Left ventricle myocardium superior (tissue), 1 donor: ENCODE data around the gene WWC2. TPM values are rescaled to one million over a fixed set of nuclear protein-coding genes. Genes with fewer than 3 reads are reported as not detected.

Experiments
- ATAC-seq: fragments of 200-7000 bp; cut with Tn5 transposase; one replicate; pipeline ENCODE4 v1.9.1; 2020; ENCODE audit warnings: mild to moderate bottlenecking, moderate library complexity
- DNase-seq: peaks from one replicate; pipeline ENCODE4 v3.0.0-alpha.2; 2020
- intact Hi-C: fragments of 100-400 bp; cut with micrococcal nuclease; formaldehyde crosslinking; loops from one replicate; pipeline ENCODE4 v1.11.0; 2022
- total RNA-seq: library from RNA; stranded (reverse); fragmentation: NEBNext Ultra II Directional; extraction: Animal tissue kit (Norgen Biotek cat#: 25700); gene quantifications from one replicate; pipeline ENCODE4 v1.2.1, GENCODE V29; 2021
- donor health status: DM: no; HTN: yes; CAD: no; lungs with severe emphysema.

WWC2 gene
- total RNA-seq, 1 donor from 2014 or later, result 38.0 TPM

- ATAC-seq (no peak), DNase-seq (no peak)
- intact Hi-C loops, result no loop called here
These were observed 124.0 kb downstream of the WWC2 start for GRCh38 chr4:183223053-183223452.

- no peak for DNase-seq
- intact Hi-C loops, result no loop called here
- no peak for ATAC-seq
These were observed 130.3 kb downstream of the WWC2 start for GRCh38 chr4:183229397-183229796.

- DNase-seq (peak; percentile 33), ATAC-seq (peak; percentile 90)
These were observed 141.7 kb downstream of the WWC2 start for GRCh38 chr4:183240581-183241321.

DNA sequence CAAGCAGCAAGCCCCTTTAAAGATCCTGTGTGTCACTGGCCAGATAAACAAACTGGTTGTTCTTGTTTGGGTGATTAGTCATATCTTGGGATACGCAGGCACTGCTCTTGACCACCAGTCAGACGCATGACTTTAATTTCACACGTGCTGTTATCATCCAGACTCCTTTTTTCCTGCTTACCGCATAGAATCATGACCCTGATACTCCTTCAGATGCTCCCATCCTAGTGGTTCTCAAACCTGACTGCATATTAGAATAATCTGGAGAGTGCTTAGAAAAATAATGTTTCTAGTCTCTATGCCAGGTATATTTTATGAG is 142.2 kb downstream of the WWC2 start:
- ATAC-seq (peak; percentile 56), DNase-seq (no peak)
- intact Hi-C loops, result no loop called here

More at GRCh38 chr4:183240581-183241321, 141.7 kb downstream of the WWC2 start:
- intact Hi-C loops, result no loop called here

DNA sequence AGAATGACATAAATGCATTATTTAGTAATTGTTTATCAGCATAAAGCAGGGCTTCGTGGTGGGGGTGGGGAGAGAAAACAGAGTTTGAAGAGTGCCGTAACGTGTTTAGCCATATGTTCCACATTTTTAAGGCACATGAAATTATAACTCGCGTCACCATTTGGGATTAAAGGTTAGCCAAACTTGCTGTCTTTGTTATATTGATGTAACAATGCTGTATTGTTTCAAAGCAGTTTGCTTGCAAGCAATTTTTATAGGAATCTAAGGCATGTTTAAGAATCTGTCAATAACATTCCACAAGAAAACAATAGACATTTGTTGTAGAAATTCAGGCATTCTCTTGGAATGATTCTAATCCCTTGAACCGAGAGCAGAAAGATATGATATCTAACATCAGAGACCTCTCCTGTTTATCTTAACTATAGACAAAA is 142.7 kb downstream of the WWC2 start:
- intact Hi-C loops, result no loop called here
- DNase-seq (no peak), ATAC-seq (no peak)

- DNase-seq (no peak), ATAC-seq (no peak)
- intact Hi-C loops, result no loop called here
These were observed 143.2 kb downstream of the WWC2 start for GRCh38 chr4:183242291-183242690.

GRCh38 chr4:183244019-183244418 is 145.0 kb downstream of the WWC2 start:
- intact Hi-C loops, result no loop called here
- no peak for ATAC-seq
- no peak for DNase-seq

- no peak for ATAC-seq
- no peak for DNase-seq
- intact Hi-C loops, result no loop called here
These were observed 145.4 kb downstream of the WWC2 start for GRCh38 chr4:183244506-183244905.

DNA sequence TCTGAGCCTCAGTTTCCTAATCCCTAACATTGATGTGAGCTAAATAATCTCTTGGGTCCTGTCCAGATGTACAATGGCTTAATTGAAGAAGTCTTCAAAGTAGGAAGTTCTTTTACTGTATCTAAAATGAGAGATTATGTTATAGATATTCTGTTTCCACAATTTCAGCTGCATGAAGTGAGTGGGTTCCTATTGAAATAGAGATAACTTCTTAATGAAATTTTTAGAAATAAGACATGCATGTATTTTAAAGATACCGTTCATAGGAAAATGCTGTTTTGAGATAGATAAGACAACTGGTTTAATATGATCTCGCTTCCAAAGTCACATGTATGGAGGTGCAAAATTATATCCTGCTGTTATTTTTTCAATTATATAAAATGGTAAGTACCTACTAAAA is 149.1 kb downstream of the WWC2 start:
- intact Hi-C loops, result no loop called here
- ATAC-seq (no peak), DNase-seq (no peak)

GRCh38 chr4:183249854-183250253 is 150.8 kb downstream of the WWC2 start:
- DNase-seq (no peak), ATAC-seq (peak; percentile 69)
- intact Hi-C loops, result no loop called here

GRCh38 chr4:183250831-183251230 is 151.8 kb downstream of the WWC2 start:
- intact Hi-C loops, result no loop called here
- ATAC-seq (no peak), DNase-seq (no peak)

DNA sequence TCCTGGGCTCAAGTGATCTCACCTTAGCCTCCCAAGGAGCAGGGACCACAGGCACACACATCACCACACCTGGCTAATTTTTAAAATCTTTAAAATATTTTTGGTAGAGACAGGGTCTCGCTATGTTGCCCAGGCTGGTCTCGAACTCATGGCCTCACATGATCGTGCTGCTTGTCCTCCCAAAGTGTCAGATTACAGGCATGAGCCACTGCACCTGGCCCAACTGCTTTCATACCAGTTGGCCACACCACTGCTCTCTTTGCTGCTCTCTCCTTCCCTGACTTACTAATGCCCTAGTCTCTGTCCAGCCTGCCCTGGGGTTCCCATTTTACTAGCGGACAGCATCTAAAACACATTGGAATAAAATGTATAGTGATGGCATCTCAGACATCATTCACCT is 153.9 kb downstream of the WWC2 start:
- ATAC-seq, result no peak

DNA sequence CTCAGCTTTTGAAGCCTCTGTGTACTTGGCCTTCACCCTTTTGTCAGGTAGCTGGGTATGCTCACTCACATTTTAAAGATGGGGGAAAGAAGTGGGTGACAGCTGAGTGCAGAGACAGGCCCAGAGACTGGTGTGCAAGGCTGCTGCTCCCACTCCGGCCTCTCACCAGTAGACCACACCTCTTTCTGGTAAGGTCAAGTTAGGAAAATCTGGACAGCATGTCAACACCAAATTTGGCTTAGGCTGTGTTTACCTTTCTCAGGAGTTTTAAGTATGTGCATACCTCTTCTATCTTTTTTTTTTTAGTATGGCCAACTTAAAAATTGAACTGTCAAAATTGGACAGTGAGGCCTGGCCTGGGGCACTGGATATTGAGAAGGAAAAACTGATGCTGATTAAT is 154.4 kb downstream of the WWC2 start:
- DNase-seq (no peak), ATAC-seq (no peak)
- intact Hi-C loops, result no loop called here

More for the DNA sequence above, 153.9 kb downstream of the WWC2 start:
- intact Hi-C loops, result no loop called here
- no peak for DNase-seq

DNA sequence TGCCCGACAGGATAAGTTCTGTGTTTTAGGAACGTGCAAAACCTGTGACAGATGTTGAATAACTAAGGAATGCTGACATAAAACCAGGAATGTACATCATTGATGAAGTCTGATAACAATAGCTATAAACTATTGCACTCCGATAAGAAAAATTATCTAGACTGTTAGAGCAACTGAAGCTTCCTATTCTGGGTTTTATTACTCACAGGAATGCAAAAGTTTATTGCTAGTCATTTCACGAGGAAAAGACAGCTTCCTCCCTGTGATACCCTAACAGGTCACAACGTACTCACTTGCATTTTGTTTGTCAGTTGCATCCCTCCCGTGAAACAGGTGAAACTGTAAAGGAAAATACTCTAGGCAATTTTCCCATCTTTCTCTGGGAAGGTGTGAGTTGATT is 155.1 kb downstream of the WWC2 start:
- DNase-seq, result no peak
- intact Hi-C loops, result no loop called here
- ATAC-seq, result no peak

DNA sequence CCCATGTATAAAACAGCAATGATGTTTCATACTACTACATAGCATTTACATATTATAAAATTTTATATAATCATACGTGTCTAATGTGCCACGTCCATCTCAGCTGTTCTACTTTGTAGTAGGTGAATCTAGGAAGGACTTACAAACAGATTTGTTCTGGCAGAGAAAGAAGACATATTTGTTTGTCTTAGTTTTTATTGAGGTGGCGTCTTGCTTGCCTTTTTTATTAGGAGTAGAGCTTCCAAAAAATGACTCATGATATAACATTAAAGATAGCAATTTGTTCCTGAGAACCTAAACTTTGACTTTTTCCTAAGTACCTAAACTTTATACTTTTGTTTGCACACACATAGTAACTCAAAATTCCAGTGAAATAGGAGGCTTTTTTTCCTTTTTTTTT is 156.4 kb downstream of the WWC2 start:
- DNase-seq (no peak), ATAC-seq (no peak)
- intact Hi-C loops, result no loop called here

DNA sequence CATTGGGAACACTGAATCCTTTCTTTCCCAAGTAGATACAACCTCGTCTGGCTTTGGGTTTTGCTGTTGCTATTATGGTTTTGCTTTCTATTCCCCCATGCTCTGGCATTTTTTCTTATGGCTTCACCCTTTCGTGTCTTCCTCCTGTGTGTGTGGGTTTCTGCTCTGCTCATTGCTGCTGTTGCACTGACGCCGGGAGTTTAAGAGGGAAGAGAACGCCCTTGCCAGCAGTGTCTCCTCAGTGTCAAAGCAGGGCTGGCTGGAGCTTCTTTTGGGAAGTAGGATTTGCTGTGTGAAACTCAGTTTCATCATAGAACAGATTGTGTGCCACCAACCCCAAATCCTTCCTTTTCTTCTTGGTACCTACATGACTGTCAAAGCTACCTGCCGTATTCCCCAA is 157.3 kb downstream of the WWC2 start:
- intact Hi-C loops, result no loop called here
- ATAC-seq (peak; percentile 67), DNase-seq (no peak)

- DNase-seq (peak; percentile 73), ATAC-seq (peak; percentile 88)
- intact Hi-C loops, result no loop called here
These were observed 157.8 kb downstream of the WWC2 start for GRCh38 chr4:183256756-183257385.

DNA sequence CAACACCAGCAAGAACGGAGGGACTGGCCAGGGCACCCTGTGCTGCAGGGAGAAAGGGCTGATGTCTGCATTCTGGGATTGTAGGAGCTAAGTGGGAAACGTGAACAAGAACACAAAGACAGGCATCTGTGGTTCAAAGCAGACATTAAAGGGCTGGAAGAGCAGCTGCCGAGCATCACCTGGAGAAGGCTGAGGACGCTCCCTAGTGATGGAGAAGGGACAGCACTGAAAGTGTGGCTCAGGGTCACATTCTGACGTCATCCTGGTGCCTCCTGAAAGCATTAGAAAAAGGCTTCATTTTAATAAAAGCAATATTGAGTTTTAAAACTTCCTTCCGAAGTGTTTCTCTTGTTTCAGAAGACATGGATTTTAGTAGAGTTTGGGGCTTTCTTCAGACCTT is 158.8 kb downstream of the WWC2 start:
- intact Hi-C loops, result no loop called here
- DNase-seq (no peak), ATAC-seq (no peak)

GRCh38 chr4:183260491-183261151 is 161.6 kb downstream of the WWC2 start:
- ATAC-seq, result no peak
- intact Hi-C loops, result loop anchor here (5.0 kb wide), 1 partner anchor 188 kb away; no protein-coding TSS in a partner anchor

GRCh38 chr4:183261953-183262775 is 163.1 kb downstream of the WWC2 start:
- intact Hi-C loops, result loop anchor here (2.0 to 5.0 kb wide), 2 partner anchors 190 to 323 kb away; no protein-coding TSS in a partner anchor
- ATAC-seq (peak; percentile 98), DNase-seq (peak; percentile 82)

More at GRCh38 chr4:183260491-183261151, 161.6 kb downstream of the WWC2 start:
- no peak for DNase-seq
